Spleen (tissue), 11 donors: ENCODE results near the gene MANBA. TPM values are rescaled to one million over a fixed set of nuclear protein-coding genes. Genes with fewer than 3 reads are reported as not detected.
A peak's percentile ranks its signal among the peaks of the same experiment; 100 is the strongest.

Experiments used
- DNase-seq: peaks from one replicate; pipeline ENCODE4 v3.0.0-alpha.2; 2020
- H3K27ac ChIP-seq, 8 donors: fragments of 200-600 bp; sonication (generic) in 7 of 8; 1 replicate in 4 of 8; 2 replicates in 4 of 8; pipeline versions ENCODE4 v1.5.0 to v1.8.0; 2016 to 2021; ENCODE audit warnings: inconsistent platforms in 4 of 8, mild to moderate bottlenecking in 4 of 8, moderate library complexity in 1 of 8
- H3K27me3 ChIP-seq, 7 donors: fragments of 200-600 bp; sonication (generic) in 6 of 7; replicated peaks in 1 of 7; 1 replicate in 4 of 7; 2 replicates in 3 of 7; pipeline versions ENCODE4 v1.5.0 to v1.8.0; 2016 to 2021; ENCODE audit warnings: inconsistent platforms in 3 of 7, mild to moderate bottlenecking in 1 of 7
- H3K36me3 ChIP-seq, 6 donors: fragments of 200-600 bp; sonication (generic) in 5 of 6; 1 replicate in 4 of 6; 2 replicates in 2 of 6; pipeline versions ENCODE4 v1.5.0 to v1.8.0; 2016 to 2021; ENCODE audit warnings: inconsistent platforms in 2 of 6
- H3K4me1 ChIP-seq, 6 donors: fragments of 200-600 bp; sonication (generic) in 5 of 6; 1 replicate in 3 of 6; 2 replicates in 3 of 6; pipeline versions ENCODE4 v1.5.0 to v1.8.0; 2016 to 2021; ENCODE audit warnings: inconsistent platforms in 3 of 6
- H3K4me3 ChIP-seq, 8 donors: fragments of 200-600 bp; sonication (generic) in 7 of 8; 1 replicate in 4 of 8; 2 replicates in 4 of 8; pipeline versions ENCODE4 v1.5.0 to v1.8.0; 2016 to 2021; ENCODE audit warnings: inconsistent platforms in 4 of 8, mild to moderate bottlenecking in 4 of 8, moderate library complexity in 2 of 8
- H3K9me3 ChIP-seq, 8 donors: fragments of 200-600 bp; sonication (generic) in 7 of 8; 1 replicate in 4 of 8; 2 replicates in 4 of 8; pipeline versions ENCODE4 v1.5.0 to v1.8.0; 2016 to 2021; ENCODE audit warnings: inconsistent platforms in 4 of 8
- CTCF ChIP-seq, 11 experiments: fragments of 200-600 bp in 7 of 11; fragments of 450-650 bp in 4 of 11; sonication (generic) in 4 of 11; IDR thresholded peaks in 8 of 11; conservative IDR thresholded peaks in 3 of 11; 1 replicate in 7 of 11; 2 replicates in 4 of 11; pipeline versions ENCODE4 v1.4.0 to v1.8.0; 2016 to 2021; ENCODE audit warnings: antibody characterized with exemption in 11 of 11, inconsistent platforms in 4 of 11, mild to moderate bottlenecking in 1 of 11
- POLR2A ChIP-seq, 3 donors: fragments of 450-650 bp; IDR thresholded peaks; one replicate each; pipeline ENCODE4 v1.5.1; 2017; ENCODE audit warnings: antibody characterized with exemption in 3 of 3, mild to moderate bottlenecking in 1 of 3
- POLR2AphosphoS5 ChIP-seq, 3 donors: sonication (generic); formaldehyde crosslinking; IDR thresholded peaks; one replicate each; pipeline ENCODE4 v1.5.1; 2017; ENCODE audit warnings: antibody characterized with exemption in 3 of 3
- WGBS, 5 donors: extraction: QIAGEN DNeasy Blood & Tissue Kit in 3 of 5; methylation state at CpG; one replicate each; pipeline versions ENCODE4 v1.1.5 to v1.1.7; 2013 to 2018; 5-methylcytosine and 5-hydroxymethylcytosine counted together
- intact Hi-C: fragments of 100-400 bp; cut with DNase I; formaldehyde crosslinking; loops from one replicate; pipeline ENCODE4 v1.15.0; 2023; ENCODE audit warnings: low total_unique reads
- polyA plus RNA-seq, 3 donors: library from polyadenylated mRNA; stranded (reverse); fragments of 200-250 nt; gene quantifications; one replicate each; pipeline ENCODE4 v1.2.1, GENCODE V29; 2013
- total RNA-seq, 7 donors: library from RNA; depleted of rRNA in 3 of 7; stranded (reverse); fragments of >200 nt in 3 of 7; fragmentation: NEBNext Ultra II Directional in 4 of 7; extraction: Animal tissue kit (Norgen Biotek cat#: 25700) in 4 of 7; gene quantifications; one replicate each; pipeline versions ENCODE4 v1.1.0 to v1.2.1, GENCODE V29; 2016 to 2021
- donor health status: healthy with polysubstance abuse.
- donor health status: DM: no; HTN: no; CAD: no; lungs with moderate emphysema.
- donor health status: DM: no; HTN: no; CAD: no.
- donor health status: Bipolar disorder and iron deficiency.
- donor health status: healthy.
- donor health status: DM: no; HTN: no; CAD: no.
- donor health status: DM: yes; HTN: yes; CAD: no.

MANBA gene
- total and polyA plus RNA-seq, 10 donors: 15.7 to 112 (median 50.3) TPM

GRCh38 chr4:102631616-102632015 is 129.2 kb downstream of the MANBA start:
- Histone ChIP-seq H3K27ac (no peak overlapping the region), H3K9me3 (no peaks in the 10 kb centered on the region), H3K4me3 (no peak overlapping the region), H3K4me1 (no peaks in the 10 kb centered on the region), H3K36me3 (peaks cover 0 to 65% (median 25%) of the 10 kb centered on the region in 6 donors), H3K27me3 (no peaks in the 10 kb centered on the region)
- no peak for DNase-seq
- TF ChIP-seq CTCF (IDR thresholded peaks at IDR 0.05 in 8 of 11, conservative IDR thresholded peaks at IDR 0.05 in 3 of 11) (no peak), POLR2A (IDR thresholded peaks at IDR 0.05) (no peak), POLR2AphosphoS5 (IDR thresholded peaks at IDR 0.05) (no peak)
- 82 to 96% (median 84%) methylated on average over 7 of the region's 7 CpGs for WGBS, 5 donors
- intact Hi-C loops: no loop called here

GRCh38 chr4:102629673-102630072 is 131.1 kb downstream of the MANBA start:
- TF ChIP-seq CTCF (IDR thresholded peaks at IDR 0.05 in 8 of 11, conservative IDR thresholded peaks at IDR 0.05 in 3 of 11) (no peak), POLR2AphosphoS5 (IDR thresholded peaks at IDR 0.05) (no peak), POLR2A (IDR thresholded peaks at IDR 0.05) (no peak)
- peaks cover 0 to 14% (median 7%) of the 10 kb centered on the region in 6 donors for H3K4me1 ChIP-seq
- no peaks in the 10 kb centered on the region for H3K27me3 ChIP-seq
- intact Hi-C loops: loop anchor here (5.0 kb wide), 1 partner anchor 182 kb away; no protein-coding TSS in a partner anchor
- WGBS, 5 donors: 71 to 88% (median 85%) methylated on average over 13 of the region's 13 CpGs
- peaks cover 0 to 45% (median 17%) of the 10 kb centered on the region in 6 donors for H3K36me3 ChIP-seq
- no peak for DNase-seq
- no peak overlapping the region for H3K4me3 ChIP-seq
- no peak overlapping the region for H3K27ac ChIP-seq
- H3K9me3 ChIP-seq: no peaks in the 10 kb centered on the region

GRCh38 chr4:102627831-102628523 is 132.8 kb downstream of the MANBA start:
- intact Hi-C loops: loop anchor here (5.0 kb wide), 1 partner anchor 181 kb away; no protein-coding TSS in a partner anchor
- Histone ChIP-seq H3K4me3 (no peak overlapping the region), H3K36me3 (peaks cover 0 to 29% (median 11%) of the 10 kb centered on the region in 6 donors), H3K9me3 (no peaks in the 10 kb centered on the region), H3K27me3 (no peaks in the 10 kb centered on the region), H3K27ac (no peak overlapping the region), H3K4me1 (peaks cover 0 to 14% (median 7%) of the 10 kb centered on the region in 6 donors)
- no peak for TF ChIP-seq POLR2AphosphoS5 (IDR thresholded peaks at IDR 0.05)
- no peak for TF ChIP-seq POLR2A (IDR thresholded peaks at IDR 0.05)
- no peak for TF ChIP-seq CTCF (IDR thresholded peaks at IDR 0.05 in 8 of 11, conservative IDR thresholded peaks at IDR 0.05 in 3 of 11)
- no peak for DNase-seq
- WGBS, 5 donors: 68 to 81% (median 78%) methylated on average over 3 of the region's 3 CpGs

GRCh38 chr4:102625232-102625930 is 135.4 kb downstream of the MANBA start:
- 33 to 43% (median 37%) methylated on average over 3 of the region's 3 CpGs for WGBS, 5 donors

More at GRCh38 chr4:102625232-102625930, 135.4 kb downstream of the MANBA start:
- Histone ChIP-seq H3K4me3 (no peak overlapping the region), H3K36me3 (peaks cover 0 to 3% (median 0%) of the 10 kb centered on the region in 6 donors), H3K27me3 (no peaks in the 10 kb centered on the region), H3K27ac (no peak overlapping the region), H3K9me3 (no peaks in the 10 kb centered on the region), H3K4me1 (peaks cover 0 to 14% (median 7%) of the 10 kb centered on the region in 6 donors)
- intact Hi-C loops: loop anchor here (5.0 kb wide), 1 partner anchor 178 kb away; no protein-coding TSS in a partner anchor
- TF ChIP-seq CTCF (IDR thresholded peaks at IDR 0.05 in 8 of 11, conservative IDR thresholded peaks at IDR 0.05 in 3 of 11): peak in 10 of 11 experiments; percentile 16 to 67 (median 45)
- TF ChIP-seq POLR2AphosphoS5 (IDR thresholded peaks at IDR 0.05): no peak
- DNase-seq: peak; percentile 84
